HG02678 (cell line): ENCODE measurements around the gene STT3A.
"Not testable (repeated sequence)": the region's sequence is repeated elsewhere in the genome, so short reads cannot be mapped to it uniquely, and the experiment has no call there.

Source experiments
- ATAC-seq: cut with Tn5 transposase; IDR thresholded peaks from one replicate; pipeline ENCODE4 v1.9.1; 2021; ENCODE audit warnings: mild to moderate bottlenecking, moderate library complexity; ENCODE audit not compliant: unreplicated experiment

Gene STT3A

DNA sequence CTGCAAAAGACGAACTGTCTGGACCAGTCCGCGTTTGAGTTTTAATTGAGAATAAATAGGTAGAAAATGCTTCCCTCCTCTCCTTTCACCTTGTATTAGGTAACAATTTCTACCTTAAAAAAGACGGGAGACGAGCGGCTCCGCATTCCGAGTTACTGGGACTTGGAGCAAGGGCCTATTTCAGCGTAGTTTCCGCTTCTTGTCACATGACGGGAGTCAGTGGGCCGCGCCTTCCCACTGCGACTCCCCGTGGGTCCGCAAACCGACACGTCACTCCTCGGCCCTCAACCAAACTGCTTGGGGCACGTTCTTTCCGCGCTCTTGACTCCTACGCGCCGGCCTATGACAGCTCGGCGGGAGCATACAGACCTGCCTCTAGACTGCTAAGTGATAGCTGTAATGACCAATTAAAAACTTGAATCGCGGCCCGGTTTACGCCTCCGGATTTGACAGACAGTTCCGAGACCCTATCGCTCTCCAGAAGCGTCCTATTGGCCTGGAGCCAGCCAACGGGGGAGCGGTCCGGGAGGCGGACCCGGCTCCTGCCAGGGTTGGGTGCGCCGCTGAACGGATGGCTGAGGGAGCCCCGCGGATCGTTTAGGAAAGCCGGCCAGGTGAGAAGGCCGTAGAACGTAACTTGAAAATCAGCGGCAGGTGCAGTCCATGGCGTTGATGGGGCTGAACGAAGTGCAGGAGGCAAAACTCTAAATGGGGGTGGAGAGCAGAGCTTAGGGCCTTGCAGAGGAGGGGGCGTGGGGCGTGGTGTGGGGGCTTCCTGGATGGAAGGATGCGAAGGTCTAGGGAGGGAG is at the start of gene STT3A:
STT3A (plus strand) TSS at position 548 of the 809 bp plus-strand sequence. CDS start 3,064 bp downstream, outside the sequence.
- ATAC-seq = peak; percentile 96

- ATAC-seq = no peak
These were observed 41.9 kb upstream of the STT3A start for GRCh38 chr11:125550780-125551179.

DNA sequence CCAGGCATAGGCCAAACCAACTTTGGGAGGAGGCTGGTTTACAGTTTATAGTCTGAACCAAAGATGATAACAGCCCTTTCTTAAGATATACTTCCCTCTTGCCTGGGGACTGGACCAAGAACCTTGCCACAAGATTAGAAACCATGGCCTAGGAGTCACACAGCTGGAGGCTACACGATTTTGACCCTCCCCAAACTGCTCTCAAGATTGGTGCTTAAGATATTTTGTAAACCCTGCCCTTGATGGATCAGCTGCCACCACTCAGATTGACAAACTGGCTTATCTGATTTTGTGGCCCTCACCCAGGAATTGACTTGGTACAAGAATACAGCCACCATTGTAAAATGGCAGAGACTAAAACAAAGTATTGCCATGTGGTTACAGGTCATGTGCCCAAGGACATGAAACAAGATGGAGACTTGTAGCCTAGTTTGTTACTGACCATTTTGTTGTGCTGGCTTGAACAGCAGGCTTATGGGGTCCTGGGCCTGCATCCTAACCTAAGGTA is 40.8 kb upstream of the STT3A start:
- no peak for ATAC-seq

DNA sequence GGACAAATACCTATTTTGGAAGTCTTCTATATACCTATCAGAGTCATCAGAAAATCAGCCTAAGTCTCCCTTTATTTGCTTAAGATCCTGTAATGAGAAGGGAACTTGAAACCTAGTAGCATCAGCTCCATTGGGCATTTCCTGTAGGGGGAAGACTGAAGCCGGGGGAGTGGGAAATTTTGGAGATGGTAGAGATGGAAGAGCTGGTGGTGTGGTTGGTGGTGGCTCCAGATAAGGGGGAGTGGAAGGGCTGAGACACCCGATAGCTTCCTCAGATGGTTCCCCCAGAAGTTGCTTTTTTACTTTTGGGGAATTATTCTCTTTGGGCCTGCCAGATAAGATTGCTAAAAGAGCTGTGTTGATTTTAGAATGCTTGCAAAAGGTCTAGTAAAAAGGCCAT is 39.7 kb upstream of the STT3A start:
- ATAC-seq = no peak

- ATAC-seq = no peak
These were observed 39.3 kb upstream of the STT3A start for GRCh38 chr11:125553357-125553756.

DNA sequence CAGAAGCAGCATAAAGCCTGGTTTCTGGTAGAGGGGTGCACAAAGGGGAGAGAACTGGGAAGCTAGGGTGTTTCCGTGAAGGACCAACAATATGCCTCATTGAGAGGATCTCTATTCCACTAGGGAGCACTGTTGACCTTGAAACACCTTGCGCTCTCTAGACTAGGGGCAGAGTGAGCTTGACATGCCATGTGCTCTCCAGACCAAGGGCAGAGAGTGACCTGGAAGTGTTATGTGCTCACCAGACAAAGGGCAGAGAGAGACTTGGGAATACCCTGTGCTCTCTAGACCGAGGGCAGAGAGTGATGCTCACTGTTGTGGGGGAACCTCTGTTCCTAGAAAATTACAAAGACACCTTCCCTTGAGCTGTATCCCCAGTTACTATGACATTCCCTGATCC is 38.6 kb upstream of the STT3A start:
- no peak for ATAC-seq

GRCh38 chr11:125559888-125560287 is 32.8 kb upstream of the STT3A start:
- no peak for ATAC-seq

- ATAC-seq = no peak
These were observed 30.7 kb upstream of the STT3A start for GRCh38 chr11:125561924-125562323.

- no peak for ATAC-seq
These were observed 30.2 kb upstream of the STT3A start for GRCh38 chr11:125562430-125562829.

DNA sequence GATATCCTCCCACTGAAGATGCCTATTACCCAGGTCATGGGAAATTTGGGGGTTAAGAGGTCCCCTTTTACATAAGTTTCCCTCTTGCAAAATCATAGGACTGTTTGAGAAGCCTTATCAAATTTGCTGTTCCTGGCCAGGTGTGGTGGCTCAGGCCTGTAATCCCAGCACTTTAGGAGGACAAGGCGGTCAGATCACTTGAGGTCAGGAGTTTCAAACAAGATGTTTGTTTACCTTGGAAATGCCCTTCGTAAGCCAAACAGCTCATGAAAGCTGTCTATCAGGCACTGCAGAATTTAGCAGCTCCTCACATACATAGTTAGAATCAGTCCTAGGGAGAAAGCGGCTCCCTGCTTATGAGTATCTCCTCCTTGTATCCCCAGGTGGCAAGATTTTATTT is 28.3 kb upstream of the STT3A start:
- ATAC-seq = no peak

DNA sequence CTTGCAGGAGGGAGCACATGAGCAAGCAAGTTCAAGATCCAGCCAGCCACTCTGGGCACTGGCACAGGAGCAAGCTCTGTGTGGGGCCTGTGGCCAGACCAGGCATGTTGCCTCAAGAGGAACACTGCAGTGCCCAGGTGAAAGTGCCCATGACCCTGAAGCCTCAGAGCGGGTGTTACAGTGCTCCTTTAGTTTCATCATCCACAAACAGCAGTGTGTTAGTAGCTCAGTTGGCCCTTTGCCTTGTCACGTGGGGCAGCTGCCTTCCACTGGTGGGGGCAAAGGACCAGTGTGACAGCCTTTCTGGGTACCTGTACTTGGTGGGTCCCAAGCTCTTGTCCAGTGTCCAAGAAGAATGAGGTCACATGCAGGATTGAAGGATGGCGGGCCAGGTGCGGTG is 26.4 kb upstream of the STT3A start:
- ATAC-seq = no peak

DNA sequence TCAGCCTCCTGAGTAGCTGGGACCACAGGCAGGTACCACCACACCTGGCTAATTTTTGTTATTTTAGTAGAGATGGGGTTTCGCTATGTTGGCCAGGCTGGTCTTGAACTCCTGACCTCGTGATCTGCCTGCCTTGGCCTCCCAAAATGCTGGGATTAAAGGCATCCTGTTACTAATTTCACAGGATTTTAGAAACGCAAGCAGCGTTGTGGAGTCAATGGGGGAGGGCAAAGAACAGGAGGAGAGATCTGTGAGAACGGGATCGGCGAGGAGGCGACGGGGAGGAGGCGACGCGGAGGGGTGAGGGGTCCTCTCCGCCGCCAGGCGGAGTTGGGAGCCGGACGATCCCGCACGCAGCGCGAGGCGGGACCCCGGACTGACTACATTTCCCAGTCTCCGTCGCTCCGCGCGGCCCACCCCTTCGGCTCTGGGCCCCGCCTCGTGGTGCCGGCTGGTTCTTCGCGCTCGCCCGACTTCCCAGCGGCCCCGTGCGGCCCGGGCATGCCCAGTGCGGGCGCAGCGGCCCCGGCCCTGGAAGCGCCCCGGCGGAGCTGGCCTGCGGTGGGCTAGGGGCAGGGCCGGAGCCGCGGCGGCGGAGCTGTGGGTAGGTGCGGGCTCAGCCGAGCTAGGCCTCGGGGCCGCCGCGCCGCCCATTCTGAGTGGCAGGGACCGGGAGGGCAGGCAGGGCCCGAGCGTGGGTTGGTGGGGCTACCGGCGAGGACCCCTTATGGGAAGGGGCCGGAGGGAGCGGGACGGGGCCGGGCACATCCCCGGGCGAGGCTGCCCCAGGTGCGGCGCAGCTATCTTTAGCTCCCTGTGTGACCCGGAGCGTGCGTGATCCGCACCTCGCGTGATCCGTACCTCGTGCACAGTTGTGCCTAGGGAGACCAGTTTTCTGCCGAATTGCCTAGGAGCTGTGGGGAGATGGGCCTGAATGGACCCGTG is 23.4 kb upstream of the STT3A start, which contains the start of gene EI24:
EI24 (plus strand) TSS at position 508 of the 945 bp plus-strand sequence. CDS start 3,051 bp downstream, outside the sequence.
- ATAC-seq = peak; percentile 97

DNA sequence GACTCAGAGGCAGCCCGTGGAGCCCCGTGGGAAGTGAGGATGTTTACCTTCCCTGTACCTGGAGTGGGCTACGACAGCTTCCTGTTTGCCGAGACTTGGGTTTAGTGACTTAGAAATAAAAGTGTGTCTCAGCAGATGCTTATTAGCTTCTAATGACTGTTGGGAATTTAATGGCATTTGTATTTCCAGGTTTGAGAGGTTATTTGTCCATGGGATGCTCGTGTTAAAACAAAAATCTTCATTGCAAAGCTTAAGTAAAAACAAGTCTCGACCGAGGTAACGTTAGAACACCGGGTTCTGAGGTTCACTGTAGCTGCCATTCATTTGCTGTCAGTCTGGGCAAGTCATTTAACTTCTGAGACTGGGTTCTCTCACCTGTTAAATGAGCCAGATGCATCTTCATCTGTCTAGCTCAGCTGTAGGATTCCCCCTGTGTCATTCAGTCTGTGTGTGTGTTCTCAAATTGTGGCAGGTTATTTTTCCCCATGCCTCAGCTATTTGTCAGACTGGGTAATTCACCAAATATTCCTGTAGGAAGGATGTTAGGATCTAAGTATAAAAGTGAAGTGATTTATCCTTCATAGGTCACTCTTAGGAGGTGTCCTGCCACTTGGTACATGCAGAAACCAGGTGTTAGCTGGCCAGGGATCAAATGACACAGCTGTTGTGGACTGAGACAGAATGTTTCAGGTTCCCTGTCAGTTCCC is 22.6 kb upstream of the STT3A start:
- ATAC-seq = no peak

GRCh38 chr11:125570952-125571351 is 21.7 kb upstream of the STT3A start:
- ATAC-seq = no peak

GRCh38 chr11:125572916-125573315 is 19.7 kb upstream of the STT3A start:
- ATAC-seq = no peak

DNA sequence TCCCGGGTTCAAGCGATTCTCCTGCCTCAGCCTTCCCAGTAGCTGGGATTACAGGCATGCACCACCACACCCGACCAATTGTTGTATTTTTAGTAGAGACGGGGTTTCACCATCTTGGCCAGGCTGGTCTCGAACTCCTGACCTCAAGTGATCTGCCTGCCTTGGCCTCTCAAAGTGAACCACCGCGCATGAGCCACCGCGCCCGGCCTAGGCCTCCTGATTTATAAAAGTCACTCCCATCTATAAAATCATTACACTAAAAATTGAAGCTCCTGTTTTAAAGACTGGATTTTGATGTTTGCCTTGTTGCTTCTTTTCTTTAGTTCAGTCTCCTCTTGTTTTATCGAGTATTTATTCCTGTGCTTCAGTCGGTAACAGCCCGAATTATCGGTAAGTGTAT is 15.5 kb upstream of the STT3A start:
- ATAC-seq = not testable (repeated sequence)

- no peak for ATAC-seq
These were observed 13.9 kb upstream of the STT3A start for GRCh38 chr11:125578783-125579182.

GRCh38 chr11:125579811-125580210 is 12.8 kb upstream of the STT3A start:
- no peak for ATAC-seq

- no peak for ATAC-seq
These were observed 9.2 kb upstream of the STT3A start for GRCh38 chr11:125583496-125583895.

DNA sequence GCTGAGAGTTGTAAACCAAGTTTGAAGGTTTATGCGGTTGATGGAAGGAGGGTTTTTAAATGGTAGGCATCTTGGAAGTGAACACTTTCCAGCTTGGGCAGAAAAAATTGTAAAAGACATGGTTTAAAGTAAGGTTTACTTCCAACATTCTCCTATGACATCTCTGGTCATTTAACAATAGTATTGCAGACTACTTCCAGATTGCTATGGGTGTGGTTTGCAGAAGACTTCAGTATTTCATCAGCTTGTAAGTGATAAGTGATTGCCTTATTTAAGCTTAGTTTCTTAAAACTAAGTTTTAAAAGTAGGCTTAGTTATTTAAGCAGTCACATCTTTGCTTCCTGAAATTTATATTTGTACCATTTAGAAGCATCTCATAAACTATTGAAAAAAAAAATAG is 7.2 kb upstream of the STT3A start:
- ATAC-seq = no peak

DNA sequence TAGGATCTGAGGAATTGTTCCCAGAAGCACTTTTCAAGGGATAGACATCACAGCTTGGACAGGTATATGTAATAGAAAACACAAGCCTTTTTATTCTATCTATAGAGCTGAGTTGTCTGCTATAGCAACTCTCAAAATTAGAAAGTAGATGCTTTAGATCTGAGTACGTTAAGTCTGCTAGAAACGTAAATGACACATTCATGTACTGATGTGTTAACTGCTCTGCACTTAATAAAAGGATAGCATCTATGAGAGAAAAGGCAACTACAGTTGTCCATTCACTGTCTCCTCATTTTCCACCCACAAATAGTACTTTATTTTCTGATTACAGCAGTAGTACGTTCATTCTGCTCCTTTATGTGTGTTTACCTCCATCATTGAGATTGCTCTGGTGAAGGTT is 6.0 kb upstream of the STT3A start:
- ATAC-seq = no peak
